ENCODE measurements around the gene MAPK14. TPM values are rescaled to one million over a fixed set of nuclear protein-coding genes. Genes with fewer than 3 reads are reported as not detected.
A peak's percentile ranks its signal among the peaks of the same experiment; 100 is the strongest.

Gene MAPK14
- total and polyA plus RNA-seq, 10 of the 15 experiments (the other 5 are each of a cell fraction or from before 2014, with no cell fraction given) = 12.5 to 59.5 (median 43.0) TPM

GRCh38 chr6:36116066-36116864 lies 88.7 kb downstream of the MAPK14 start:
- Histone ChIP-seq H3K9ac (ENCODE audit: control insufficient read depth, insufficient read depth, low read length) (no peak overlapping the region), H3K4me1 (ENCODE audit: control insufficient read depth, insufficient read depth, low read length) (peaks cover 57% of the 10 kb centered on the region), H3K4me3 (no peak overlapping the region), H4K20me1 (ENCODE audit: control insufficient read depth, insufficient read depth) (no peaks in the 10 kb centered on the region), H3K36me3 (ENCODE audit: control insufficient read depth in 2 of 2, insufficient read depth in 2 of 2, low read length in 1 of 2) (no peaks in the 10 kb centered on the region; a peak in 1 of 4 replicates), H3K27ac (ENCODE audit: control insufficient read depth, insufficient read depth) (no peak overlapping the region), H3K9me3 (replicated peaks; ENCODE audit: control insufficient read depth, insufficient read depth, low read length) (no peaks in the 10 kb centered on the region), H3K27me3 (replicated peaks in 1 of 2; ENCODE audit: control insufficient read depth in 2 of 2, insufficient read depth in 2 of 2, low read length in 1 of 2) (no peaks in the 10 kb centered on the region), H3K79me2 (ENCODE audit: control insufficient read depth, insufficient read depth, low read length) (no peaks in the 10 kb centered on the region), H3K4me2 (ENCODE audit: control insufficient read depth, insufficient read depth) (no peak overlapping the region), H2AFZ (ENCODE audit: control insufficient read depth, low read depth, low read length) (no peak overlapping the region)
- CTCF ChIA-PET = interaction anchor here (1.0 to 1.5 kb wide), 4 partner anchors 10 to 186 kb away, joined by 4 to 6 read pairs (median 5); no protein-coding TSS in a partner anchor
- BruUV-seq (replicated peaks) = no TSS peak
- no peak for DNase-seq (ENCODE audit: low read depth, low spot score)
- intact Hi-C loops (cut with micrococcal nuclease; ENCODE audit: unreplicated experiment) = no loop called here
- POLR2A ChIA-PET = interaction anchor here (0.7 to 1.1 kb wide), 5 partner anchors 15 to 449 kb away, joined by 3 to 4 read pairs (median 3); no protein-coding TSS in a partner anchor
- in situ Hi-C loops (cut with MboI) = no loop called here
- TF ChIP-seq NBN (IDR thresholded peaks at IDR 0.05) = no peak
- peak; percentile 55; the same call in 1 of the 2 replicates for TF ChIP-seq PKNOX1 (IDR thresholded peaks at IDR 0.05)
- no peak for TF ChIP-seq NR2C2 (IDR thresholded peaks at IDR 0.05; ENCODE audit: borderline replicate concordance, control insufficient read depth, insufficient read length, low read depth)
- RAD21 ChIA-PET (ENCODE audit: unreplicated experiment) = interaction anchor here (1.1 to 1.3 kb wide), 3 partner anchors 15 to 88 kb away, joined by 4 to 9 read pairs (median 9); partner anchors contain the start of genes MAPK13 and MAPK14
- WGBS (ENCODE audit: insufficient coverage, insufficient replicate concordance, low lambda C conversion rate, missing lambda C conversion rate) = 59% methylated on average over 3 of the region's 3 CpGs
- no peak for FAIRE-seq
- SMC1A ChIA-PET (ENCODE audit: uncharacterized antibody, unreplicated experiment) = interaction anchor here (0.7 to 1.3 kb wide), 8 partner anchors 11 to 249 kb away, joined by 3 to 7 read pairs (median 4); partner anchors contain the start of gene MAPK14
- ATAC-seq = no peak

GRCh38 chr6:36116943-36117342 lies 89.3 kb downstream of the MAPK14 start:
- intact Hi-C loops (cut with micrococcal nuclease; ENCODE audit: unreplicated experiment) = no loop called here
- H3K9ac ChIP-seq (ENCODE audit: control insufficient read depth, insufficient read depth, low read length) = no peak overlapping the region
- no TSS peak for BruUV-seq (replicated peaks)
- H3K4me3 ChIP-seq = no peak overlapping the region
- H2AFZ ChIP-seq (ENCODE audit: control insufficient read depth, low read depth, low read length) = no peak overlapping the region
- no peaks in the 10 kb centered on the region for H3K79me2 ChIP-seq (ENCODE audit: control insufficient read depth, insufficient read depth, low read length)
- H4K20me1 ChIP-seq (ENCODE audit: control insufficient read depth, insufficient read depth) = no peaks in the 10 kb centered on the region
- ChIA-PET RAD21 (ENCODE audit: unreplicated experiment) (interaction anchor here (0.6 to 1.9 kb wide), 3 partner anchors 22 to 241 kb away, joined by 3 to 6 read pairs (median 3); no protein-coding TSS in a partner anchor), POLR2A (no interaction called here), SMC1A (ENCODE audit: uncharacterized antibody, unreplicated experiment) (interaction anchor here (0.6 to 0.7 kb wide), 2 partner anchors 10 to 15 kb away, joined by 3 to 4 read pairs; no protein-coding TSS in a partner anchor), CTCF (no interaction called here)
- no peak overlapping the region for H3K4me2 ChIP-seq (ENCODE audit: control insufficient read depth, insufficient read depth)
- TF ChIP-seq USF2 (IDR thresholded peaks at IDR 0.05; ENCODE audit: borderline replicate concordance, low read depth, low read length) (no peak), MYC (IDR thresholded peaks at IDR 0.05; ENCODE audit: insufficient read depth, insufficient read length, insufficient replicate concordance, low read length, severe bottlenecking) (no peak)
- WGBS (ENCODE audit: insufficient coverage, insufficient replicate concordance, low lambda C conversion rate, missing lambda C conversion rate) = 97% methylated on average over 2 of the region's 2 CpGs
- ATAC-seq (no peak), FAIRE-seq (no peak), DNase-seq (ENCODE audit: low read depth, low spot score) (no peak)
- H3K36me3 ChIP-seq (ENCODE audit: control insufficient read depth in 2 of 2, insufficient read depth in 2 of 2, low read length in 1 of 2) = no peaks in the 10 kb centered on the region; a peak in 1 of 4 replicates
- H3K9me3 ChIP-seq (replicated peaks; ENCODE audit: control insufficient read depth, insufficient read depth, low read length) = no peaks in the 10 kb centered on the region
- H3K27me3 ChIP-seq (replicated peaks in 1 of 2; ENCODE audit: control insufficient read depth in 2 of 2, insufficient read depth in 2 of 2, low read length in 1 of 2) = no peaks in the 10 kb centered on the region
- H3K27ac ChIP-seq (ENCODE audit: control insufficient read depth, insufficient read depth) = no peak overlapping the region
- H3K4me1 ChIP-seq (ENCODE audit: control insufficient read depth, insufficient read depth, low read length) = peaks cover 60% of the 10 kb centered on the region
- in situ Hi-C loops (cut with MboI) = no loop called here
